DOHH2 (cell line): Measurements from ENCODE around the gene VGLL1.

ENCODE experiments used
- EZH2phosphoT487 ChIP-seq: fragments of 200-600 bp; sonication (generic); IDR thresholded peaks from 2 replicates; pipeline ENCODE4 v1.6.1; 2017; ENCODE audit warnings: borderline replicate concordance, mild to moderate bottlenecking, antibody characterized with exemption, low read length, moderate library complexity, mixed read lengths
- TF ChIP-seq, protein P1 (sequence below): fragments of 200-600 bp; sonication (generic); IDR thresholded peaks from one replicate; pipeline ENCODE4 v1.5.1; 2014; ENCODE audit warnings: antibody characterized with exemption, mild to moderate bottlenecking, low read depth, low read length; ENCODE audit not compliant: poor library complexity, severe bottlenecking

DNA sequence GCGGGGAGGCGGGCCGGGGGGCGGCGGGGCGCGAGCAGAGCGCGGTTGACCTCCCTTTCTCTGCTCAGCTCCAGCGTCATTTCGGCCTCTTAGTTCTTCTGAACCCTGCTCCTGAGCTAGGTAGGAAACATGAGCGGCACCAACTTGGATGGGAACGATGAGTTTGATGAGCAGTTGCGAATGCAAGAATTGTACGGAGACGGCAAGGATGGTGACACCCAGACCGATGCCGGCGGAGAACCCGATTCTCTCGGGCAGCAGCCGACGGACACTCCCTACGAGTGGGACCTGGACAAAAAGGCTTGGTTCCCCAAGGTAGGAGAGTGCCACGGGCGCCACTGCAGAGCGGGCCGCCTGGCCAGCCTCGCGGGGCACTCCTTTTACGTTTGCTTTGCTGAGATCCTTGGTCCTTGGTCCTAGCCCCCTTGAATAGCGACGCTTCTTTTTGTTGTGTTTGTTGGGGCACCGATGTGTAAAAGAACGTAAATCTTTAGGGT is 34.4 kb upstream of the VGLL1 start, which contains the start of gene HTATSF1:
- TF ChIP-seq, protein P1, sequence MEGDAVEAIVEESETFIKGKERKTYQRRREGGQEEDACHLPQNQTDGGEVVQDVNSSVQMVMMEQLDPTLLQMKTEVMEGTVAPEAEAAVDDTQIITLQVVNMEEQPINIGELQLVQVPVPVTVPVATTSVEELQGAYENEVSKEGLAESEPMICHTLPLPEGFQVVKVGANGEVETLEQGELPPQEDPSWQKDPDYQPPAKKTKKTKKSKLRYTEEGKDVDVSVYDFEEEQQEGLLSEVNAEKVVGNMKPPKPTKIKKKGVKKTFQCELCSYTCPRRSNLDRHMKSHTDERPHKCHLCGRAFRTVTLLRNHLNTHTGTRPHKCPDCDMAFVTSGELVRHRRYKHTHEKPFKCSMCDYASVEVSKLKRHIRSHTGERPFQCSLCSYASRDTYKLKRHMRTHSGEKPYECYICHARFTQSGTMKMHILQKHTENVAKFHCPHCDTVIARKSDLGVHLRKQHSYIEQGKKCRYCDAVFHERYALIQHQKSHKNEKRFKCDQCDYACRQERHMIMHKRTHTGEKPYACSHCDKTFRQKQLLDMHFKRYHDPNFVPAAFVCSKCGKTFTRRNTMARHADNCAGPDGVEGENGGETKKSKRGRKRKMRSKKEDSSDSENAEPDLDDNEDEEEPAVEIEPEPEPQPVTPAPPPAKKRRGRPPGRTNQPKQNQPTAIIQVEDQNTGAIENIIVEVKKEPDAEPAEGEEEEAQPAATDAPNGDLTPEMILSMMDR = no peak
- no peak for TF ChIP-seq EZH2phosphoT487
